ENCODE data around the gene FIS1.

FIS1 gene

GRCh38 chr7:101212014-101212413, 32.9 kb downstream of the FIS1 start:
- Histone ChIP-seq H3K4me2 (ENCODE audit: low read length) (no peak overlapping the region), H3K9me3 (ENCODE audit: control insufficient read depth, insufficient read depth, low read length) (no peaks in the 10 kb centered on the region), H3K79me2 (ENCODE audit: control insufficient read depth, low read length) (0 out of 2 replicates have a peak, but pooled peaks cover 2% of the 10 kb centered on the region), H3K4me1 (ENCODE audit: control insufficient read depth, low read length) (peaks cover 8% of the 10 kb centered on the region), H4K20me1 (ENCODE audit: control insufficient read depth, insufficient read depth, low read depth, low read length) (no peaks in the 10 kb centered on the region), H3F3A (ENCODE audit: control insufficient read depth, insufficient read depth) (no peaks in the 10 kb centered on the region), H3K27ac (ENCODE audit: low read depth, low read length) (no peak overlapping the region), H3K36me3 (ENCODE audit: control insufficient read depth, low read length) (no peaks in the 10 kb centered on the region; the same call in 1 of the 2 replicates), H3K27me3 (ENCODE audit: control insufficient read depth, low read length) (no peaks in the 10 kb centered on the region), H3K4me3 (ENCODE audit: low read length) (no peak overlapping the region), H3K9me2 (replicated peaks; ENCODE audit: control insufficient read depth, low read length) (no peaks in the 10 kb centered on the region)
- TF ChIP-seq EZH2phosphoT487 (IDR thresholded peaks at IDR 0.05; ENCODE audit: borderline replicate concordance, low read length) (no peak), CTCF (IDR thresholded peaks at IDR 0.05; ENCODE audit: low read depth, low read length, poor library complexity, severe bottlenecking) (no peak)

- H3F3A ChIP-seq (ENCODE audit: control insufficient read depth, insufficient read depth): no peaks in the 10 kb centered on the region
- H3K9me2 ChIP-seq (replicated peaks; ENCODE audit: control insufficient read depth, low read length): no peaks in the 10 kb centered on the region
- no peak overlapping the region for H3K4me2 ChIP-seq (ENCODE audit: low read length)
- H3K4me1 ChIP-seq (ENCODE audit: control insufficient read depth, low read length): peaks cover 3% of the 10 kb centered on the region
- no peaks in the 10 kb centered on the region; the same call in 1 of the 2 replicates for H3K36me3 ChIP-seq (ENCODE audit: control insufficient read depth, low read length)
- H3K4me3 ChIP-seq (ENCODE audit: low read length): no peak overlapping the region
- H3K27ac ChIP-seq (ENCODE audit: low read depth, low read length): no peak overlapping the region
- no peaks in the 10 kb centered on the region for H4K20me1 ChIP-seq (ENCODE audit: control insufficient read depth, insufficient read depth, low read depth, low read length)
- H3K27me3 ChIP-seq (ENCODE audit: control insufficient read depth, low read length): no peaks in the 10 kb centered on the region
- no peak for TF ChIP-seq CTCF (IDR thresholded peaks at IDR 0.05; ENCODE audit: low read depth, low read length, poor library complexity, severe bottlenecking)
- TF ChIP-seq EZH2phosphoT487 (IDR thresholded peaks at IDR 0.05; ENCODE audit: borderline replicate concordance, low read length): no peak
- no peaks in the 10 kb centered on the region for H3K79me2 ChIP-seq (ENCODE audit: control insufficient read depth, low read length)
- H3K9me3 ChIP-seq (ENCODE audit: control insufficient read depth, insufficient read depth, low read length): no peaks in the 10 kb centered on the region
Observed at GRCh38 chr7:101211501-101211900, 33.4 kb downstream of the FIS1 start.

GRCh38 chr7:101210143-101210542, 34.7 kb downstream of the FIS1 start:
- Histone ChIP-seq H3K9me3 (ENCODE audit: control insufficient read depth, insufficient read depth, low read length) (no peaks in the 10 kb centered on the region), H3K36me3 (ENCODE audit: control insufficient read depth, low read length) (no peaks in the 10 kb centered on the region; the same call in 1 of the 2 replicates), H4K20me1 (ENCODE audit: control insufficient read depth, insufficient read depth, low read depth, low read length) (no peaks in the 10 kb centered on the region), H3K27ac (ENCODE audit: low read depth, low read length) (no peak overlapping the region), H3K4me3 (ENCODE audit: low read length) (no peak overlapping the region), H3K9me2 (replicated peaks; ENCODE audit: control insufficient read depth, low read length) (no peaks in the 10 kb centered on the region), H3K4me1 (ENCODE audit: control insufficient read depth, low read length) (no peaks in the 10 kb centered on the region), H3F3A (ENCODE audit: control insufficient read depth, insufficient read depth) (no peaks in the 10 kb centered on the region), H3K79me2 (ENCODE audit: control insufficient read depth, low read length) (no peaks in the 10 kb centered on the region), H3K4me2 (ENCODE audit: low read length) (no peak overlapping the region), H3K27me3 (ENCODE audit: control insufficient read depth, low read length) (no peaks in the 10 kb centered on the region)
- TF ChIP-seq CTCF (IDR thresholded peaks at IDR 0.05; ENCODE audit: low read depth, low read length, poor library complexity, severe bottlenecking) (no peak), EZH2phosphoT487 (IDR thresholded peaks at IDR 0.05; ENCODE audit: borderline replicate concordance, low read length) (no peak)
